Neural cell (in vitro differentiated cells): ENCODE results near the gene DDX50. TPM values are rescaled to one million over a fixed set of nuclear protein-coding genes. Genes with fewer than 3 reads are reported as not detected.

Experiments used
- H2AFZ ChIP-seq: fragments of 200-600, 300-800 bp; sonication (generic), shearing (Covaris generic); 2 replicates; pipeline ENCODE4 v1.6.0; 2014; ENCODE audit warnings: low read depth, mild to moderate bottlenecking, antibody characterized with exemption, low read length, moderate library complexity
- H3F3A ChIP-seq: fragments of 200-600 bp; shearing (Covaris generic); 2 replicates; pipeline ENCODE4 v1.6.1; 2016; ENCODE audit warnings: mild to moderate bottlenecking, moderate library complexity, mixed read lengths, antibody characterized with exemption, low read length; ENCODE audit not compliant: insufficient read depth, poor library complexity, severe bottlenecking
- H3K27ac ChIP-seq: fragments of 200-600, 300-800 bp; sonication (generic), shearing (Covaris generic); 2 replicates; pipeline ENCODE4 v1.5.1; 2014; ENCODE audit warnings: mild to moderate bottlenecking, low read length, moderate library complexity
- H3K27me3 ChIP-seq: fragments of 300-800, 200-600 bp; sonication (generic), shearing (Covaris generic); 2 replicates; pipeline ENCODE4 v1.6.0; 2014; ENCODE audit warnings: mild to moderate bottlenecking, low read depth, low read length, moderate library complexity; ENCODE audit not compliant: insufficient read depth
- H3K36me3 ChIP-seq: fragments of 300-800, 200-600 bp; sonication (generic), shearing (Covaris generic); 2 replicates; pipeline ENCODE4 v1.5.1; 2014; ENCODE audit warnings: mild to moderate bottlenecking, antibody characterized with exemption, low read length, moderate library complexity; ENCODE audit not compliant: insufficient read depth
- H3K4me2 ChIP-seq: fragments of 300-800, 200-600 bp; sonication (generic), shearing (Covaris generic); 2 replicates; pipeline ENCODE4 v1.6.0; 2014; ENCODE audit warnings: mild to moderate bottlenecking, low read length
- H3K4me3 ChIP-seq: fragments of 300-800, 200-600 bp; sonication (generic), shearing (Covaris generic); 2 replicates; pipeline ENCODE4 v1.5.1; 2014; ENCODE audit warnings: mild to moderate bottlenecking, low read length, moderate library complexity
- H3K79me2 ChIP-seq: fragments of 200-600 bp; shearing (Covaris generic); replicated peaks from 2 replicates; pipeline ENCODE4 v1.6.0; 2014; ENCODE audit warnings: mild to moderate bottlenecking, low read length, moderate library complexity; ENCODE audit not compliant: insufficient read depth
- H3K9ac ChIP-seq: fragments of 300-800, 200-600 bp; sonication (generic), shearing (Covaris generic); 2 replicates; pipeline ENCODE4 v1.6.1; 2016; ENCODE audit warnings: mild to moderate bottlenecking, low read length, mixed read lengths
- H3K9me2 ChIP-seq: fragments of 200-600 bp; shearing (Covaris generic); 2 replicates; pipeline ENCODE4 v1.6.1; 2016; ENCODE audit warnings: mild to moderate bottlenecking, low read length, mixed read lengths; ENCODE audit not compliant: insufficient read depth
- H3K9me3 ChIP-seq: fragments of 200-600, 300-800 bp; sonication (generic), shearing (Covaris generic); 2 replicates; pipeline ENCODE4 v1.6.1; 2016; ENCODE audit warnings: mild to moderate bottlenecking, mixed run types, low read length, moderate library complexity, mixed read lengths
- H4K20me1 ChIP-seq: fragments of 200-600 bp; shearing (Covaris generic); 2 replicates; pipeline ENCODE4 v1.6.1; 2016; ENCODE audit warnings: mild to moderate bottlenecking, mixed run types; ENCODE audit not compliant: insufficient read depth
- CTCF ChIP-seq: fragments of 450-650 bp; IDR thresholded peaks from 2 replicates; pipeline ENCODE4 v1.5.1; 2014; ENCODE audit warnings: antibody characterized with exemption, mild to moderate bottlenecking, moderate library complexity; ENCODE audit not compliant: poor library complexity, severe bottlenecking
- EP300 ChIP-seq: fragments of 450-650 bp; conservative IDR thresholded peaks from 2 replicates; pipeline ENCODE4 v1.6.1; 2014; ENCODE audit warnings: antibody characterized with exemption, mild to moderate bottlenecking, moderate library complexity; ENCODE audit not compliant: poor library complexity, severe bottlenecking
- EZH2 ChIP-seq: fragments of 200-600, 300-800 bp; shearing (Covaris generic), sonication (generic); IDR thresholded peaks from 2 replicates; pipeline ENCODE4 v1.6.1; 2014; ENCODE audit warnings: antibody characterized with exemption, low read length, borderline replicate concordance, mild to moderate bottlenecking; ENCODE audit not compliant: insufficient read depth, poor library complexity, severe bottlenecking
- MXI1 ChIP-seq: fragments of 450-650 bp; conservative IDR thresholded peaks from 2 replicates; pipeline ENCODE4 v1.6.1; 2014; ENCODE audit warnings: antibody characterized with exemption, mild to moderate bottlenecking; ENCODE audit not compliant: poor library complexity, severe bottlenecking
- POLR2AphosphoS5 ChIP-seq: IDR thresholded peaks from 2 replicates; pipeline ENCODE4 v1.6.1; 2012
- RAD21 ChIP-seq: fragments of 450-650 bp; conservative IDR thresholded peaks from 2 replicates; pipeline ENCODE4 v1.6.1; 2014; ENCODE audit warnings: antibody characterized with exemption, mild to moderate bottlenecking, moderate library complexity
- SMC3 ChIP-seq: fragments of 450-650 bp; conservative IDR thresholded peaks from 2 replicates; pipeline ENCODE4 v1.6.1; 2014; ENCODE audit warnings: antibody characterized with exemption, mild to moderate bottlenecking, moderate library complexity; ENCODE audit not compliant: poor library complexity
- TAF1 ChIP-seq: IDR thresholded peaks from 2 replicates; pipeline ENCODE4 v1.6.1; 2012; ENCODE audit warnings: low read depth
- polyA plus RNA-seq: library from polyadenylated mRNA; depleted of rRNA; stranded (reverse); fragments of >200 nt; gene quantifications from 2 replicates; pipeline ENCODE4 v1.2.3, GENCODE V29; 2014
- TF ChIP-seq, protein P1 (sequence below): IDR thresholded peaks from 2 replicates; pipeline ENCODE4 v1.6.1; 2012; ENCODE audit warnings: borderline replicate concordance

DDX50 gene
- polyA plus RNA-seq, 1 donor from 2014 or later, result 51.1 TPM

GRCh38 chr10:68880181-68880580, 20.9 kb upstream of the DDX50 start:
- TF ChIP-seq TAF1 (no peak), MXI1 (no peak), EP300 (no peak), SMC3 (no peak), EZH2 (no peak), RAD21 (no peak), POLR2AphosphoS5 (no peak), CTCF (no peak)
- TF ChIP-seq, protein P1, sequence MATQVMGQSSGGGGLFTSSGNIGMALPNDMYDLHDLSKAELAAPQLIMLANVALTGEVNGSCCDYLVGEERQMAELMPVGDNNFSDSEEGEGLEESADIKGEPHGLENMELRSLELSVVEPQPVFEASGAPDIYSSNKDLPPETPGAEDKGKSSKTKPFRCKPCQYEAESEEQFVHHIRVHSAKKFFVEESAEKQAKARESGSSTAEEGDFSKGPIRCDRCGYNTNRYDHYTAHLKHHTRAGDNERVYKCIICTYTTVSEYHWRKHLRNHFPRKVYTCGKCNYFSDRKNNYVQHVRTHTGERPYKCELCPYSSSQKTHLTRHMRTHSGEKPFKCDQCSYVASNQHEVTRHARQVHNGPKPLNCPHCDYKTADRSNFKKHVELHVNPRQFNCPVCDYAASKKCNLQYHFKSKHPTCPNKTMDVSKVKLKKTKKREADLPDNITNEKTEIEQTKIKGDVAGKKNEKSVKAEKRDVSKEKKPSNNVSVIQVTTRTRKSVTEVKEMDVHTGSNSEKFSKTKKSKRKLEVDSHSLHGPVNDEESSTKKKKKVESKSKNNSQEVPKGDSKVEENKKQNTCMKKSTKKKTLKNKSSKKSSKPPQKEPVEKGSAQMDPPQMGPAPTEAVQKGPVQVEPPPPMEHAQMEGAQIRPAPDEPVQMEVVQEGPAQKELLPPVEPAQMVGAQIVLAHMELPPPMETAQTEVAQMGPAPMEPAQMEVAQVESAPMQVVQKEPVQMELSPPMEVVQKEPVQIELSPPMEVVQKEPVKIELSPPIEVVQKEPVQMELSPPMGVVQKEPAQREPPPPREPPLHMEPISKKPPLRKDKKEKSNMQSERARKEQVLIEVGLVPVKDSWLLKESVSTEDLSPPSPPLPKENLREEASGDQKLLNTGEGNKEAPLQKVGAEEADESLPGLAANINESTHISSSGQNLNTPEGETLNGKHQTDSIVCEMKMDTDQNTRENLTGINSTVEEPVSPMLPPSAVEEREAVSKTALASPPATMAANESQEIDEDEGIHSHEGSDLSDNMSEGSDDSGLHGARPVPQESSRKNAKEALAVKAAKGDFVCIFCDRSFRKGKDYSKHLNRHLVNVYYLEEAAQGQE, result no peak
- Histone ChIP-seq H3K9me3 (no peaks in the 10 kb centered on the region), H3K9ac (no peak overlapping the region), H3F3A (no peaks in the 10 kb centered on the region), H3K36me3 (no peaks in the 10 kb centered on the region), H3K4me3 (no peak overlapping the region), H4K20me1 (no peaks in the 10 kb centered on the region), H3K9me2 (no peaks in the 10 kb centered on the region), H3K4me2 (no peak overlapping the region), H3K79me2 (no peaks in the 10 kb centered on the region), H2AFZ (no peak overlapping the region), H3K27ac (no peak overlapping the region), H3K27me3 (no peaks in the 10 kb centered on the region)

GRCh38 chr10:68895041-68895440, 6.1 kb upstream of the DDX50 start:
- no peaks in the 10 kb centered on the region for H3K79me2 ChIP-seq
- no peak overlapping the region for H3K4me2 ChIP-seq
- no peak overlapping the region for H3K9ac ChIP-seq
- no peaks in the 10 kb centered on the region for H3K27me3 ChIP-seq
- TF ChIP-seq EZH2 (no peak), MXI1 (no peak), CTCF (no peak), SMC3 (no peak), RAD21 (no peak), EP300 (no peak), POLR2AphosphoS5 (no peak), TAF1 (no peak)
- TF ChIP-seq, protein P1, result no peak
- H2AFZ ChIP-seq, result no peak overlapping the region
- H3K9me2 ChIP-seq, result no peaks in the 10 kb centered on the region
- H3K36me3 ChIP-seq, result no peaks in the 10 kb centered on the region
- no peak overlapping the region for H3K27ac ChIP-seq
- H3K9me3 ChIP-seq, result no peaks in the 10 kb centered on the region
- H4K20me1 ChIP-seq, result no peaks in the 10 kb centered on the region
- H3K4me3 ChIP-seq, result no peak overlapping the region
- H3F3A ChIP-seq, result no peaks in the 10 kb centered on the region
